Measurements from ENCODE around the gene SND1.

DNA sequence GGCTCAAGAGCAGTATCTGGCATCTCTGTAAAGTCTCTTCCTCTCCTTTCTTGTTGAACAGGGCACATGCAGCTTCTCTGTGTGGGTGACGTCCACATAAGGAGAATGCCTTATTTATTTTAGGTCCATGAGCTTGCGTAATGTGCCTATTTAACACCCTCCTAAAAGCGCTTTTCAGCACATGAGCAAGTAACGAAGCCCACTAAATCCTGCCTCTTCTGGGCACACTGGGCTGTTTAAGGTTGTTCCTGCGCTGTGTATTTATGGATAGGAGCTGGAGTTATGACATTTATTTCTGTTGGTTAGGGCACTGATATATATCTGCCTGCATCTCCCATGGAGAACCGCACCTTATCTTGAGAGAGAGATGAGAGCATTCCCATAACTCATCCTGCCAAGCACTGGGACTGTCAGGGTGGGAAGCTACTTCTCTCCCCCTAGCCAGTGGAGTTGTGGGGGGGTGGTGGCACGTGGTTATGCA lies 303.1 kb downstream of the SND1 start:
- TF ChIP-seq CTCF (conservative IDR thresholded peaks at IDR 0.05 in 1 of 2, IDR thresholded peaks at IDR 0.05 in 1 of 2; ENCODE audit: low read depth in 1 of 2, low read length in 2 of 2): no peak
- no peak for TF ChIP-seq EZH2 (IDR thresholded peaks at IDR 0.05; ENCODE audit: low read length, missing control alignments)
